Upper lobe of left lung (tissue), 6 donors: ENCODE results near the gene ITPKB. TPM values are rescaled to one million over a fixed set of nuclear protein-coding genes. Genes with fewer than 3 reads are reported as not detected.
A peak's percentile ranks its signal among the peaks of the same experiment; 100 is the strongest.

Experiments
- ATAC-seq, 2 donors: fragments of 200-7000 bp; cut with Tn5 transposase; one replicate each; pipeline ENCODE4 v1.9.1; 2022; ENCODE audit warnings: mild to moderate bottlenecking in 2 of 2, moderate library complexity in 2 of 2; ENCODE audit not compliant: low FRiP score in 2 of 2
- DNase-seq, 2 donors: peaks; one replicate each; pipeline ENCODE4 v3.0.0-alpha.2; 2019 to 2020
- H3K27ac ChIP-seq, 4 donors: fragments of 200-600 bp; sonication (generic); one replicate each; pipeline ENCODE4 v1.5.1; 2016 to 2019
- H3K27me3 ChIP-seq, 4 donors: fragments of 200-600 bp; sonication (generic); one replicate each; pipeline ENCODE4 v1.5.1; 2017 to 2019
- H3K36me3 ChIP-seq, 4 donors: fragments of 200-600 bp; sonication (generic); one replicate each; pipeline ENCODE4 v1.5.1; 2016 to 2019
- H3K4me1 ChIP-seq, 4 donors: fragments of 200-600 bp; sonication (generic); one replicate each; pipeline ENCODE4 v1.5.1; 2018 to 2019
- H3K4me3 ChIP-seq, 4 donors: fragments of 200-600 bp; sonication (generic); one replicate each; pipeline ENCODE4 v1.5.1; 2017 to 2019; ENCODE audit warnings: mild to moderate bottlenecking in 2 of 4, moderate library complexity in 1 of 4
- H3K9me3 ChIP-seq, 4 donors: fragments of 200-600 bp; sonication (generic); one replicate each; pipeline ENCODE4 v1.5.1; 2018 to 2019
- CTCF ChIP-seq, 6 experiments: fragments of 450-650 bp in 4 of 6; fragments of 200-600 bp in 2 of 6; sonication (generic) in 2 of 6; IDR thresholded peaks; one replicate each; pipeline ENCODE4 v1.5.1; 2016 to 2019; ENCODE audit warnings: antibody characterized with exemption in 6 of 6
- EP300 ChIP-seq, 4 donors: sonication (generic); formaldehyde crosslinking; IDR thresholded peaks; one replicate each; pipeline ENCODE4 v1.5.1; 2017; ENCODE audit warnings: antibody characterized with exemption in 4 of 4, control low read depth in 2 of 4
- POLR2A ChIP-seq, 4 donors: fragments of 450-650 bp; IDR thresholded peaks; one replicate each; pipeline ENCODE4 v1.5.1; 2016 to 2017; ENCODE audit warnings: antibody characterized with exemption in 4 of 4, mild to moderate bottlenecking in 2 of 4
- POLR2AphosphoS5 ChIP-seq, 2 donors: sonication (generic); formaldehyde crosslinking; IDR thresholded peaks; one replicate each; pipeline ENCODE4 v1.5.1; 2017; ENCODE audit warnings: antibody characterized with exemption in 2 of 2
- WGBS, 2 donors: methylation state at CpG; one replicate each; pipeline ENCODE4 v1.1.5; 2017 to 2018; 5-methylcytosine and 5-hydroxymethylcytosine counted together
- total RNA-seq, 6 donors: library from RNA; depleted of rRNA in 4 of 6; stranded (reverse); fragments of >200 nt in 4 of 6; gene quantifications; one replicate each; pipeline versions ENCODE4 v1.1.0 to v1.2.1, GENCODE V29; 2016 to 2021
- donor health status: DM: no; HTN: no; CAD: no; lungs with moderate emphysema.
- donor health status: DM: no; HTN: yes; CAD: no; lungs with severe emphysema.

ITPKB gene
- total RNA-seq, 6 donors from 2014 or later = 19.8 to 62.9 (median 45.8) TPM

- 80 to 88% methylated on average over 1 of the region's 1 CpG for WGBS, 2 donors
- Histone ChIP-seq H3K27ac (peak overlapping the region in 1 of 4 donors; percentile 4), H3K4me1 (peaks cover 42 to 84% (median 57%) of the 10 kb centered on the region in 4 donors), H3K36me3 (peaks cover 0 to 11% (median 1%) of the 10 kb centered on the region in 4 donors), H3K4me3 (no peak overlapping the region), H3K9me3 (no peaks in the 10 kb centered on the region), H3K27me3 (no peaks in the 10 kb centered on the region)
- TF ChIP-seq EP300 (IDR thresholded peaks at IDR 0.05) (no peak), POLR2A (IDR thresholded peaks at IDR 0.05) (no peak), CTCF (IDR thresholded peaks at IDR 0.05) (no peak), POLR2AphosphoS5 (IDR thresholded peaks at IDR 0.05) (no peak)
- DNase-seq (no peak), ATAC-seq (no peak)
Measured at GRCh38 chr1:226730071-226730470, 9.0 kb downstream of the ITPKB start.

DNA sequence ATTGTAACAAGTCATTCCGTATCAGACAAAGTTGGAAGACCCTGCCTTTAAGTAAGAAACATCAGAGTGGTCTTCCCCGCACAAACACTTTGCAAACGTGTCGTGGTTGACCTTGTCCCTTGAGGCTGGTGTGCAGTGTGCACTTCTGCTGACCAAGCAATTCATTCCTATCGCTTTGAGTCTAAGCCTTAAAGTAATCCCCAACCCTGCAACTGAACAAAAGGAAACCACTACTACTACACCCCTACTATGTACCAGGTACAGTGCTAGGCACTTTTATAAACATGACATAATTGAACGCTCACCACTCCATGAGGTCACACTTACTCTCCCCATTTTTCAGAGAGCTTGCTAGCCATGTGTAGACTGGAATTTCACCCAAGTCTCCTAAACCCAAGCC, 10.6 kb downstream of the ITPKB start:
- ATAC-seq = no peak
- Histone ChIP-seq H3K9me3 (no peaks in the 10 kb centered on the region), H3K36me3 (peaks cover 0 to 12% (median 1%) of the 10 kb centered on the region in 4 donors), H3K4me1 (peaks cover 43 to 84% (median 60%) of the 10 kb centered on the region in 4 donors), H3K4me3 (no peak overlapping the region), H3K27ac (peak overlapping the region in 2 of 4 donors; percentile 4 to 64), H3K27me3 (no peaks in the 10 kb centered on the region)
- TF ChIP-seq CTCF (IDR thresholded peaks at IDR 0.05) (no peak), EP300 (IDR thresholded peaks at IDR 0.05) (no peak), POLR2A (IDR thresholded peaks at IDR 0.05) (no peak), POLR2AphosphoS5 (IDR thresholded peaks at IDR 0.05) (no peak)
- WGBS, 2 donors = 80 to 89% methylated on average over 6 of the region's 6 CpGs
- DNase-seq = no peak

DNA sequence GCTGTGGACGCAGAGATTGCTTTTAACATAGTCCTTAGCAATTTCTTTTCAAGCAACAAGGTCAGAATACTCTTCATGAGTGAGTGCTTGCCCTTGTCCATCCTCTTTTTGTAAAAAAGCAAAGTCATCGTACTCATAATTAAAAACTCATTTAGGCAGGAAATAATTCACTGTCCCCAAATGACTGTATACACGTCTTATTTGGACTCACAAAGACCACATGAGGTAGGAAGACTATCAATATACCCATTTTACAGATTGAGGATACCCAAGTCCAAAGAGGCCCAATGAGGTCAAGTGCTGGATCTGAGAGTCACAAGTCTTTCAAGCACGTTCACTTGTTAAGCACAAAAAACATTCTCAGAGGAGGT, 13.2 kb downstream of the ITPKB start:
- H3K4me1 ChIP-seq = peaks cover 38 to 72% (median 45%) of the 10 kb centered on the region in 4 donors
- H3K36me3 ChIP-seq = peaks cover 0 to 12% (median 1%) of the 10 kb centered on the region in 4 donors
- 75 to 81% methylated on average over 4 of the region's 4 CpGs for WGBS, 2 donors
- DNase-seq (no peak), ATAC-seq (no peak)
- TF ChIP-seq POLR2A (IDR thresholded peaks at IDR 0.05) = no peak
- TF ChIP-seq POLR2AphosphoS5 (IDR thresholded peaks at IDR 0.05) = no peak
- no peak for TF ChIP-seq EP300 (IDR thresholded peaks at IDR 0.05)
- TF ChIP-seq CTCF (IDR thresholded peaks at IDR 0.05) = no peak
- no peaks in the 10 kb centered on the region for H3K27me3 ChIP-seq
- no peaks in the 10 kb centered on the region for H3K9me3 ChIP-seq
- no peak overlapping the region for H3K27ac ChIP-seq
- no peak overlapping the region for H3K4me3 ChIP-seq

GRCh38 chr1:226723657-226724532, 15.2 kb downstream of the ITPKB start:
- Histone ChIP-seq H3K4me1 (peaks cover 31 to 55% (median 42%) of the 10 kb centered on the region in 4 donors), H3K36me3 (peaks cover 0 to 11% (median 0%) of the 10 kb centered on the region in 4 donors), H3K9me3 (no peaks in the 10 kb centered on the region), H3K27me3 (no peaks in the 10 kb centered on the region), H3K4me3 (no peak overlapping the region), H3K27ac (peak overlapping the region in 2 of 4 donors; percentile 14 to 18)
- TF ChIP-seq EP300 (IDR thresholded peaks at IDR 0.05) (no peak), CTCF (IDR thresholded peaks at IDR 0.05) (no peak), POLR2AphosphoS5 (IDR thresholded peaks at IDR 0.05) (no peak), POLR2A (IDR thresholded peaks at IDR 0.05) (no peak)
- DNase-seq (no peak), ATAC-seq (peak in 1 of 2 donors; percentile 47)
- 63% methylated on average over 12 to 13 of the region's 13 CpGs for WGBS, 2 donors
